Naive thymus-derived CD4-positive, alpha-beta T cell (primary cell): Measurements from ENCODE around the gene PPP1R1B. TPM values are rescaled to one million over a fixed set of nuclear protein-coding genes. Genes with fewer than 3 reads are reported as not detected.

Experiments
- ATAC-seq: fragments of 150-1000 bp; cut with Tn5 transposase; 2 replicates; pipeline ENCODE4 v1.10.0; 2021; ENCODE audit warnings: mild to moderate bottlenecking, moderate library complexity
- CTCF ChIA-PET: fragments of 350-600 bp; sonication (Branson Sonifier 250); formaldehyde crosslinking; loops from one replicate; lab custom pipeline; 2021; ENCODE audit warnings: antibody characterized with exemption; lab: Charles Lee
- POLR2A ChIA-PET: fragments of 350-600 bp; sonication (Branson Sonifier 250); formaldehyde crosslinking; loops from one replicate; lab custom pipeline; 2021; ENCODE audit warnings: antibody characterized with exemption, inconsistent platforms; lab: Charles Lee
- DNase-seq, 9 donors: peaks; one replicate each; pipeline versions ENCODE4 v3.0.0 to v3.0.0-alpha.2; 2020 to 2022; ENCODE audit warnings: mixed read lengths in 1 of 9
- H3K27ac ChIP-seq: one replicate; pipeline ENCODE4 v1.7.0; 2013; ENCODE audit warnings: mild to moderate bottlenecking, low read depth, low read length, moderate library complexity
- H3K27me3 ChIP-seq, 2 donors: one replicate each; pipeline ENCODE4 v1.7.0; 2013; ENCODE audit warnings: low read length in 2 of 2, mild to moderate bottlenecking in 2 of 2, moderate library complexity in 2 of 2; ENCODE audit not compliant: control insufficient read depth in 2 of 2, insufficient read depth in 2 of 2
- H3K36me3 ChIP-seq, 3 experiments: 1 replicate in 2 of 3; 2 replicates in 1 of 3; pipeline ENCODE4 v1.7.0; 2013; ENCODE audit warnings: low read length in 3 of 3, mild to moderate bottlenecking in 3 of 3, moderate library complexity in 1 of 3; ENCODE audit not compliant: insufficient read depth in 3 of 3, control insufficient read depth in 2 of 3
- H3K4me1 ChIP-seq, 2 donors: one replicate each; pipeline ENCODE4 v1.7.0; 2013; ENCODE audit warnings: low read length in 2 of 2, mild to moderate bottlenecking in 2 of 2, moderate library complexity in 1 of 2; ENCODE audit not compliant: control insufficient read depth in 2 of 2, insufficient read depth in 2 of 2
- H3K4me3 ChIP-seq: 2 replicates; pipeline ENCODE4 v1.7.0; 2013; ENCODE audit warnings: mild to moderate bottlenecking, low read length
- H3K9me3 ChIP-seq, 3 experiments: 1 replicate in 2 of 3; 2 replicates in 1 of 3; pipeline ENCODE4 v1.7.0; 2013; ENCODE audit warnings: low read length in 3 of 3; ENCODE audit not compliant: control insufficient read depth in 2 of 3
- H3K27ac Mint-ChIP-seq, 9 donors: one replicate each; pipeline ENCODE4 v1.8.0; 2020 to 2022; ENCODE audit warnings: mixed read lengths in 9 of 9, mild to moderate bottlenecking in 8 of 9, moderate library complexity in 5 of 9, inconsistent platforms in 2 of 9
- H3K27me3 Mint-ChIP-seq, 5 donors: one replicate each; pipeline ENCODE4 v1.8.0; 2021 to 2022; ENCODE audit warnings: mixed read lengths in 5 of 5, mild to moderate bottlenecking in 1 of 5
- H3K36me3 Mint-ChIP-seq, 5 donors: one replicate each; pipeline ENCODE4 v1.8.0; 2020 to 2022; ENCODE audit warnings: mixed read lengths in 5 of 5, mild to moderate bottlenecking in 3 of 5, inconsistent platforms in 1 of 5
- H3K4me1 Mint-ChIP-seq, 7 donors: one replicate each; pipeline ENCODE4 v1.8.0; 2020 to 2022; ENCODE audit warnings: mixed read lengths in 7 of 7, mild to moderate bottlenecking in 3 of 7, inconsistent platforms in 1 of 7
- H3K4me3 Mint-ChIP-seq, 10 donors: one replicate each; pipeline ENCODE4 v1.8.0; 2020 to 2022; ENCODE audit warnings: mild to moderate bottlenecking in 10 of 10, mixed read lengths in 10 of 10, moderate library complexity in 6 of 10, inconsistent platforms in 2 of 10
- H3K9me3 Mint-ChIP-seq, 11 donors: one replicate each; pipeline ENCODE4 v1.8.0; 2020 to 2022; ENCODE audit warnings: mixed read lengths in 11 of 11, mild to moderate bottlenecking in 4 of 11, inconsistent platforms in 1 of 11, moderate library complexity in 1 of 11
- intact Hi-C, 2 donors: fragments of 100-400 bp; cut with micrococcal nuclease; formaldehyde crosslinking; loops; one replicate each; pipeline ENCODE4 v1.15.1; 2023
- polyA plus RNA-seq, 2 donors: library from polyadenylated mRNA; unstranded; fragments of 300-500 nt; fragmentation: Illumina TruSeq; gene quantifications; one replicate each; pipeline ENCODE4 v1.2.3, GENCODE V29; 2021
- total RNA-seq, 6 experiments: library from RNA in 5 of 6; stranded (reverse) in 5 of 6; gene quantifications; 1 replicate in 5 of 6; 2 replicates in 1 of 6; pipeline ENCODE4 v1.2.3 and lab custom pipeline; 2021 to 2026

The PPP1R1B gene
- total and polyA plus RNA-seq, 7 experiments from 2014 or later, result not detected

GRCh38 chr17:39661744-39662541 is 35.2 kb downstream of the PPP1R1B start:
- Mint-ChIP-seq H3K27me3 (peaks cover 0 to 17% (median 2%) of the 10 kb centered on the region in 5 donors), H3K4me3 (peak overlapping the region in 2 of 10 donors; percentile 34 to 58), H3K27ac (peak overlapping the region in 7 of 9 donors; percentile 46 to 90 (median 62)), H3K36me3 (peaks cover 0 to 15% (median 5%) of the 10 kb centered on the region in 5 donors), H3K4me1 (peaks cover 7 to 42% (median 29%) of the 10 kb centered on the region in 7 donors), H3K9me3 (no peaks in the 10 kb centered on the region)
- no peak overlapping the region for H3K4me3 ChIP-seq
- H3K36me3 ChIP-seq, result peaks cover 0 to 61% (median 4%) of the 10 kb centered on the region in 3 experiments
- H3K27ac ChIP-seq, result no peak overlapping the region
- POLR2A ChIA-PET, result interaction anchor here (0.7 to 1.3 kb wide), 2 partner anchors 24 to 200 kb away, joined by 3 read pairs; no protein-coding TSS in a partner anchor
- no peak for DNase-seq
- no peak for ATAC-seq
- CTCF ChIA-PET, result no interaction called here
- peaks cover 0 to 28% of the 10 kb centered on the region in 2 donors for H3K4me1 ChIP-seq
- no peaks in the 10 kb centered on the region for H3K27me3 ChIP-seq
- H3K9me3 ChIP-seq, result no peaks in the 10 kb centered on the region
- intact Hi-C loops, result no loop called here

GRCh38 chr17:39662551-39663339 is 36.0 kb downstream of the PPP1R1B start:
- Histone ChIP-seq H3K9me3 (no peaks in the 10 kb centered on the region), H3K4me3 (no peak overlapping the region), H3K36me3 (peaks cover 0 to 53% (median 4%) of the 10 kb centered on the region in 3 experiments), H3K4me1 (peaks cover 0 to 30% of the 10 kb centered on the region in 2 donors), H3K27me3 (no peaks in the 10 kb centered on the region), H3K27ac (no peak overlapping the region)
- POLR2A ChIA-PET, result interaction anchor here (1.3 kb wide), 2 partner anchors 9 to 25 kb away, joined by 3 read pairs; no protein-coding TSS in a partner anchor
- H3K9me3 Mint-ChIP-seq, result no peaks in the 10 kb centered on the region
- CTCF ChIA-PET, result no interaction called here
- H3K36me3 Mint-ChIP-seq, result peaks cover 0 to 14% (median 5%) of the 10 kb centered on the region in 5 donors
- intact Hi-C loops, result no loop called here
- H3K4me3 Mint-ChIP-seq, result no peak overlapping the region
- H3K27me3 Mint-ChIP-seq, result peaks cover 0 to 23% (median 3%) of the 10 kb centered on the region in 5 donors
- ATAC-seq (no peak), DNase-seq (no peak)
- H3K4me1 Mint-ChIP-seq, result peaks cover 7 to 38% (median 28%) of the 10 kb centered on the region in 7 donors
- no peak overlapping the region for H3K27ac Mint-ChIP-seq

- DNase-seq (no peak), ATAC-seq (no peak)
- Mint-ChIP-seq H3K36me3 (peaks cover 0 to 14% (median 5%) of the 10 kb centered on the region in 5 donors), H3K27me3 (peaks cover 0 to 26% (median 3%) of the 10 kb centered on the region in 5 donors), H3K4me1 (peaks cover 6 to 33% (median 22%) of the 10 kb centered on the region in 7 donors), H3K4me3 (no peak overlapping the region), H3K9me3 (no peaks in the 10 kb centered on the region), H3K27ac (no peak overlapping the region)
- CTCF ChIA-PET, result no interaction called here
- H3K36me3 ChIP-seq, result peaks cover 0 to 47% (median 4%) of the 10 kb centered on the region in 3 experiments
- H3K27ac ChIP-seq, result no peak overlapping the region
- intact Hi-C loops, result no loop called here
- POLR2A ChIA-PET, result interaction anchor here (0.5 to 1.3 kb wide), 3 partner anchors 8 to 51 kb away, joined by 3 to 4 read pairs (median 3); no protein-coding TSS in a partner anchor
- H3K9me3 ChIP-seq, result no peaks in the 10 kb centered on the region
- H3K4me3 ChIP-seq, result no peak overlapping the region
- H3K4me1 ChIP-seq, result peaks cover 0 to 25% of the 10 kb centered on the region in 2 donors
- H3K27me3 ChIP-seq, result no peaks in the 10 kb centered on the region
Measured at GRCh38 chr17:39663340-39663687, 36.6 kb downstream of the PPP1R1B start.

- peaks cover 4 to 24% of the 10 kb centered on the region in 2 donors for H3K4me1 ChIP-seq
- POLR2A ChIA-PET, result interaction anchor here (0.5 to 1.3 kb wide), 3 partner anchors 8 to 50 kb away, joined by 3 to 4 read pairs (median 3); no protein-coding TSS in a partner anchor
- H3K9me3 ChIP-seq, result no peaks in the 10 kb centered on the region
- peaks cover 0 to 41% (median 4%) of the 10 kb centered on the region in 3 experiments for H3K36me3 ChIP-seq
- peaks cover 5 to 32% (median 22%) of the 10 kb centered on the region in 7 donors for H3K4me1 Mint-ChIP-seq
- DNase-seq (no peak), ATAC-seq (no peak)
- intact Hi-C loops, result no loop called here
- peaks cover 0 to 31% (median 5%) of the 10 kb centered on the region in 5 donors for H3K27me3 Mint-ChIP-seq
- H3K36me3 Mint-ChIP-seq, result peaks cover 2 to 18% (median 5%) of the 10 kb centered on the region in 5 donors
- H3K9me3 Mint-ChIP-seq, result no peaks in the 10 kb centered on the region
- peak overlapping the region in 1 of 10 donors; percentile 45 for H3K4me3 Mint-ChIP-seq
- H3K27ac Mint-ChIP-seq, result peak overlapping the region in 7 of 9 donors; percentile 32 to 76 (median 59)
- CTCF ChIA-PET, result no interaction called here
- H3K27ac ChIP-seq, result no peak overlapping the region
- no peaks in the 10 kb centered on the region for H3K27me3 ChIP-seq
- H3K4me3 ChIP-seq, result no peak overlapping the region
Measured at GRCh38 chr17:39663688-39664580, 37.2 kb downstream of the PPP1R1B start.

DNA sequence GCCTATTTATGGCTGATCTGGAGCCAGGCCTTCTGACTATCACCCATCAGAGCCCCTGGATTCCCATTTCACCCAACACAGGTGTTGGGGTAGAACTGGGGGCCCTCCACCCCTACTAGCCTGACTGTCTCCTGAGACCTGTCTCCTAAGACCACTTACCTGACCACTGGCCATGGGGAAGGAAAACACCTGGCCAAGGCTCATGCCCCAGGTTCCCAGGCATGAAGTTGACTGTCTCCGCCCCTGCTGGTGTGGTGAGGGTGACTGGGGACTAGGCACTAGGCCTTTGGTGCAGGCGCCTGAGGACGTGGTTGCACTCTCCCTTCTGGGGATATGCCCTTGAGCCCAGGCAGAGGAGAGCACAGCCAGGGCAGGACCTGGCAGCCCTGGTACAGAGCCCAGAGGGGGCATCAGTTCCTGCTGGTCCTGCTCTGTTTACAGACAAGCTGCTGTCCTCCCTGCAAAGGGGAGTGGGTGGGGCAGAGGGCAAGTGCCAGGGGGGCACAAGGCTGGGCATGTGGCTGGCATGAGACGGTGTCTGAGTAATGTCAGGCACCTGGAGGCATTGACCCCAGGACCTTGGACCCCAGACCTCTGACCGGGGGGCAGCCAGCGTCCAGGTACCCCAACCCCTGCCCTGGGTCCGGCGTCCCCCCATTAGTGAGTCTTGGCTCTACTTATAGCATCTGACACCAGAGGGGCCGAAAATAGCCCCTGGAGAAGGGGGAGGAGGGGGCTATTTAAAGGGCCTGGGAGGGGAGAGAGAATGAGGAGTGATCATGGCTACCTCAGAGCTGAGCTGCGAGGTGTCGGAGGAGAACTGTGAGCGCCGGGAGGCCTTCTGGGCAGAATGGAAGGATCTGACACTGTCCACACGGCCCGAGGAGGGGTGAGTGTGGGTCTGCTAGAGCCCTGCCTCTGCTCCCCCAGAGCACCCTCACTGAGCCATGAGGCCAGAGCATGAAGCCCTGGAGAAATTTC is 38.1 kb downstream of the PPP1R1B start, which contains the start of gene TCAP:
Gene TCAP, plus strand, starts transcription at position 769 of the 981 bp plus-strand sequence. Its CDS starts 11 bp downstream, at position 780.
- ATAC-seq (no peak), DNase-seq (no peak)
- ChIA-PET POLR2A (interaction anchor here (0.5 to 1.9 kb wide), 4 partner anchors 15 to 43 kb away, joined by 3 to 8 read pairs (median 4); partner anchors contain the start of gene PGAP3), CTCF (interaction anchor here (0.7 to 0.9 kb wide), 2 partner anchors 39 to 43 kb away, joined by 3 to 4 read pairs; no protein-coding TSS in a partner anchor)
- Mint-ChIP-seq H3K4me3 (peak within 1 kb of the TSS in 4 of 10 donors; percentile 35 to 48 (median 45)), H3K27me3 (peaks cover 0 to 39% (median 5%) of the 10 kb centered on the region in 5 donors), H3K27ac (peak within 1 kb of the TSS in 6 of 9 donors; percentile 18 to 76 (median 62)), H3K9me3 (no peaks in the 10 kb centered on the region), H3K4me1 (peaks cover 5 to 23% (median 17%) of the 10 kb centered on the region in 7 donors), H3K36me3 (peaks cover 0 to 14% (median 3%) of the 10 kb centered on the region in 5 donors)
- peaks cover 4 to 17% of the 10 kb centered on the region in 2 donors for H3K4me1 ChIP-seq
- H3K27ac ChIP-seq, result no peak within 1 kb of the TSS
- H3K4me3 ChIP-seq, result no peak within 1 kb of the TSS
- peaks cover 0 to 34% (median 3%) of the 10 kb centered on the region in 3 experiments for H3K36me3 ChIP-seq
- H3K27me3 ChIP-seq, result no peaks in the 10 kb centered on the region
- H3K9me3 ChIP-seq, result no peaks in the 10 kb centered on the region
- intact Hi-C loops, result loop anchor here in 1 of 2 donors (5.0 kb wide), 1 partner anchor 43 kb away; no protein-coding TSS in a partner anchor
